ENCODE data around the gene KCNJ13. TPM values are rescaled to one million over a fixed set of nuclear protein-coding genes. Genes with fewer than 3 reads are reported as not detected.
"Not testable (repeated sequence)": the region's sequence is repeated elsewhere in the genome, so short reads cannot be mapped to it uniquely, and the experiment has no call there.

The KCNJ13 gene
- total RNA-seq, 1 donor from 2014 or later: not detected

DNA sequence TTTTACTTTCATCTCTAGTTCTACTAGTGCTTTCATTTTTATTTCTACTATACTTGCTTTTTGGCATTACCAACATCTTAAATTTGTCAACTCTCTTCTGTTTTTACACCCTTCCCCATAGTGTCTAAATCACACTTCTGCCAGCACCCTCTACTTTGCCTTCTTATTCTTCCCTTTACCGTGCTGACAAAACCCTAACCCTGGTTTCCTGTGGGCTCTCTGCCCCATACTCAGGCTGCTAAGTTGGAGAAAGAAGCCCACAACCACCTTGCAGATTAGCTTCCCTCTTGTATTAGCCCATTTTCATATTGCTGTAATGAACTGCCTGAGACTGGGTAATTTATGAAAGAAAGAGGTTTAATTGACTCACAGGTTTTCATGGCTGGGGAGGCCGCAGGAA, 54.5 kb downstream of the KCNJ13 start:
- FAIRE-seq (no peak), DNase-seq (ENCODE audit: low read depth) (no peak)
- Histone ChIP-seq H3K27me3 (ENCODE audit: control insufficient read depth, insufficient read depth, low read length) (no peaks in the 10 kb centered on the region), H3K4me3 (ENCODE audit: low read depth, low read length) (no peak overlapping the region), H3K36me3 (ENCODE audit: control insufficient read depth, insufficient read depth, low read length) (peaks cover 2% of the 10 kb centered on the region)
- TF ChIP-seq, protein P1, sequence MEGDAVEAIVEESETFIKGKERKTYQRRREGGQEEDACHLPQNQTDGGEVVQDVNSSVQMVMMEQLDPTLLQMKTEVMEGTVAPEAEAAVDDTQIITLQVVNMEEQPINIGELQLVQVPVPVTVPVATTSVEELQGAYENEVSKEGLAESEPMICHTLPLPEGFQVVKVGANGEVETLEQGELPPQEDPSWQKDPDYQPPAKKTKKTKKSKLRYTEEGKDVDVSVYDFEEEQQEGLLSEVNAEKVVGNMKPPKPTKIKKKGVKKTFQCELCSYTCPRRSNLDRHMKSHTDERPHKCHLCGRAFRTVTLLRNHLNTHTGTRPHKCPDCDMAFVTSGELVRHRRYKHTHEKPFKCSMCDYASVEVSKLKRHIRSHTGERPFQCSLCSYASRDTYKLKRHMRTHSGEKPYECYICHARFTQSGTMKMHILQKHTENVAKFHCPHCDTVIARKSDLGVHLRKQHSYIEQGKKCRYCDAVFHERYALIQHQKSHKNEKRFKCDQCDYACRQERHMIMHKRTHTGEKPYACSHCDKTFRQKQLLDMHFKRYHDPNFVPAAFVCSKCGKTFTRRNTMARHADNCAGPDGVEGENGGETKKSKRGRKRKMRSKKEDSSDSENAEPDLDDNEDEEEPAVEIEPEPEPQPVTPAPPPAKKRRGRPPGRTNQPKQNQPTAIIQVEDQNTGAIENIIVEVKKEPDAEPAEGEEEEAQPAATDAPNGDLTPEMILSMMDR (IDR thresholded peaks at IDR 0.05; ENCODE audit: insufficient read depth, low read length, severe bottlenecking): no peak

DNA sequence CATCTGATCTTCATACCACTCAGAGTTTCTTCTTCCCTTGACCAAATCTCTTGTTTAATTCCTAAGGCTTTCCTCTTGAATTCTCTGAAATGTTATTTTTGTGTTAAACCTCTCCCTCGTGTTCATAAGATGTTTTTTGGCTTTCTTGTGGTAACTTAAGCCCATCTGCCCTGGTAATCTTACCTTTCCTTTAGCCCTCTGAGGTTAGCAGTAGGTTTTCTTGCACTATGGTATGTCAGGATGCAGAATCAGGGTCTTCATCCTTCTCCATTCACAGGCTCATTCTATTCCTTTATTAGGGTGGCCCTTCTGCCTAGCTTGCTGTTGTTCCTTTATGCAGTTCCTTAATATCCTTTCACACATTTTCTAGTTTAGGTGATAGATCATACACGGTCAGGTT, 55.1 kb downstream of the KCNJ13 start:
- no peak for FAIRE-seq

DNA sequence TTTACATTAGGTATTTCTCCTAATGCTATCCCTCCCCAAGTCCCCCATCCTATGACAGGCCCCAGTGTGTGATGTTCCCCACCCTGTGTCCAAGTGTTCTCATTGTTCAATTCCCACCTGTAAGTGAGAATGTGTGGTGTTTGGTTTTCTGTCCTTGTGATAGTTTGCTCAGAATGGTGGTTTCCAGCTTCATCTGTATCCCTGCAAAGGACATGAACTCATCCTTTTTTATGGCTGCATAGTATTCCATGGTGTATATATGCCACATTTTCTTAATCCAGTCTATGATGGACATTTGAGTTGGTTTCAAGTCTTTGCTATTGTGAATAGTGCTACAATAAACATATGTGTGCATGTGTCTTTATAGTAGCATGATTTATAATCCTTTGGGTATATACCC, 56.3 kb downstream of the KCNJ13 start:
- H3K27me3 ChIP-seq (ENCODE audit: control insufficient read depth, insufficient read depth, low read length); H3K36me3 ChIP-seq (ENCODE audit: control insufficient read depth, insufficient read depth, low read length); DNase-seq (ENCODE audit: low read depth); H3K4me3 ChIP-seq (ENCODE audit: low read depth, low read length); FAIRE-seq: not testable (repeated sequence)

More for the DNA sequence above, 55.1 kb downstream of the KCNJ13 start:
- no peak overlapping the region for H3K4me3 ChIP-seq (ENCODE audit: low read depth, low read length)
- H3K27me3 ChIP-seq (ENCODE audit: control insufficient read depth, insufficient read depth, low read length): no peaks in the 10 kb centered on the region
- no peak for DNase-seq (ENCODE audit: low read depth)
- peaks cover 2% of the 10 kb centered on the region for H3K36me3 ChIP-seq (ENCODE audit: control insufficient read depth, insufficient read depth, low read length)
- TF ChIP-seq, protein P1 (IDR thresholded peaks at IDR 0.05; ENCODE audit: insufficient read depth, low read length, severe bottlenecking): no peak

Other genes with a start within 250 kb of the KCNJ13 start
- gene CHRNG, start 236.9 kb downstream of the KCNJ13 start, total RNA-seq: not detected in 2 replicates
- gene TIGD1, start 226.0 kb downstream of the KCNJ13 start, total RNA-seq: 1.1 and 1.5 TPM in 2 replicates
- 45.3 and 89.0 TPM in 2 replicates for gene EIF4E2, start 225.9 kb downstream of the KCNJ13 start, total RNA-seq
- gene EFHD1, start 143.0 kb downstream of the KCNJ13 start, total RNA-seq: not detected in 2 replicates
- 44.0 and 57.0 TPM in 2 replicates for gene GIGYF2, start 79.2 kb downstream of the KCNJ13 start, total RNA-seq
- gene SNORC, start 93.7 kb upstream of the KCNJ13 start, total RNA-seq: 0.53 and 1.0 TPM in 2 replicates
- gene NGEF, start 236.7 kb upstream of the KCNJ13 start, total RNA-seq: 0.53 and 6.1 TPM in 2 replicates